Thoracic aorta (tissue), 2 donors: ENCODE measurements around the gene PHACTR1. TPM values are rescaled to one million over a fixed set of nuclear protein-coding genes. Genes with fewer than 3 reads are reported as not detected.
"Not testable (repeated sequence)": the region's sequence is repeated elsewhere in the genome, so short reads cannot be mapped to it uniquely, and the experiment has no call there.

Experiments used
- ATAC-seq: fragments of 150-250 bp; one replicate; pipeline ENCODE4 v1.8.0; 2017; ENCODE audit warnings: low read depth; ENCODE audit not compliant: insufficient number of reproducible peaks, low FRiP score
- DNase-seq: peaks from one replicate; pipeline ENCODE4 v3.0.0-alpha.2; 2020; ENCODE audit warnings: low spot score
- H3K27ac ChIP-seq, 2 donors: fragments of 200-600 bp; sonication (generic); 1 replicate in 1 of 2; 2 replicates in 1 of 2; pipeline ENCODE4 v1.5.1; 2016; ENCODE audit warnings: mild to moderate bottlenecking in 2 of 2, moderate library complexity in 2 of 2
- H3K27me3 ChIP-seq: fragments of 200-600 bp; sonication (generic); replicated peaks from 2 replicates; pipeline ENCODE4 v1.6.0; 2016; ENCODE audit warnings: mild to moderate bottlenecking; ENCODE audit not compliant: insufficient read depth
- H3K36me3 ChIP-seq: fragments of 200-600 bp; sonication (generic); one replicate; pipeline ENCODE4 v1.5.1; 2016
- H3K4me1 ChIP-seq, 2 donors: fragments of 200-600 bp; sonication (generic); 1 replicate in 1 of 2; 2 replicates in 1 of 2; pipeline versions ENCODE4 v1.5.1 to v1.6.0; 2016; ENCODE audit warnings: low read depth in 2 of 2, mild to moderate bottlenecking in 1 of 2; ENCODE audit not compliant: control insufficient read depth in 1 of 2
- H3K4me3 ChIP-seq: fragments of 200-600 bp; sonication (generic); 2 replicates; pipeline ENCODE4 v1.5.1; 2016; ENCODE audit warnings: mild to moderate bottlenecking
- H3K9me3 ChIP-seq: fragments of 200-600 bp; sonication (generic); 2 replicates; pipeline ENCODE4 v1.5.1; 2016
- CTCF ChIP-seq: fragments of 200-600 bp; sonication (generic); IDR thresholded peaks from one replicate; pipeline ENCODE4 v1.5.1; 2019; ENCODE audit warnings: antibody characterized with exemption
- total RNA-seq, 2 donors: library from RNA; depleted of rRNA; stranded (reverse); fragments of >200 nt; gene quantifications; one replicate each; pipeline versions ENCODE4 v1.1.0 to v1.2.3, GENCODE V29; 2016

PHACTR1 gene
- total RNA-seq, 2 donors from 2014 or later = 42.9 to 69.1 TPM

DNA sequence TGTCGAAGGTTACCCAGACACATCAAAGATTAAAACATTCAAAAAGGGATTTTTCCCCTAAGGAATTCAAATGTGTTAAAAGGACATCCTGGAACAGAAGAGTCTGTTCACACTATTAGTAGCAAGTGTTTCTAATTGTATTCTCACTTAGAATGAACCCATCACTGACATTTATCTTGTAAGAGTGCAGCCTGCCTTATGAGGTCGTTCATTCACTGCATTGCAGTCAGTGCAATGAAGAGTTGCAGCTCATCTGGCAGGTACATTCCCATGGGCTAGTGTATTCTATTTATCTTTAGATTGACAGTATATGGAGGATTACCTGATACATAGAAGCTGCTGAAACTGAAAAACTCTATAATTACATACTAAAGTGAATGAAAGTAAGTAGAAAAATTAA is 36.5 kb downstream of the PHACTR1 start:
- Histone ChIP-seq H3K4me3 (no peak overlapping the region), H3K4me1 (no peaks in the 10 kb centered on the region), H3K9me3 (no peaks in the 10 kb centered on the region), H3K27ac (no peak overlapping the region), H3K36me3 (no peaks in the 10 kb centered on the region), H3K27me3 (no peaks in the 10 kb centered on the region)
- no peak for TF ChIP-seq CTCF
- ATAC-seq (no peak), DNase-seq (no peak)

DNA sequence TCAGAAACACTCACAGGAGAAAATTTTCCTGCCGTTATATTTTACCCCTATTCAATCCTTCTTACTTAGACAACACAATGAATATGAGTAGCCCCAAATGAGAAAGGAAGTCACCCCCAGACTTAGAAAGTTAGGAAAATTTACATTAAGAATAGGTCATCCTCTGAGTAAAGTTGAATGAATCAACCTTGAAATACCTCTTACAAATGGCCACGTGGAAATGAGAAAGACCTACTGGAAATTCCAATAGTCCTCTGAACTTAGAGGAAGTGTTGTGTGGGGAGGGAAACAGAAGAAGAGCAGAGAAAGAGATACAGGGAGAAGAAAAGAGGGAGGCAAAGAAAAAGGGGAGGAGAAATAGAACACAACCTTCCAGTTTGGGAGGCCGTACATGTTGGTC is 43.7 kb downstream of the PHACTR1 start:
- Histone ChIP-seq H3K27me3 (no peaks in the 10 kb centered on the region), H3K9me3 (no peaks in the 10 kb centered on the region), H3K4me3 (no peak overlapping the region), H3K27ac (no peak overlapping the region), H3K36me3 (no peaks in the 10 kb centered on the region), H3K4me1 (no peaks in the 10 kb centered on the region)
- no peak for TF ChIP-seq CTCF
- DNase-seq (no peak), ATAC-seq (no peak)

- H3K9me3 ChIP-seq = no peaks in the 10 kb centered on the region
- ATAC-seq = no peak
- H3K4me3 ChIP-seq = no peak overlapping the region
- DNase-seq = no peak
- no peak overlapping the region for H3K27ac ChIP-seq
- no peaks in the 10 kb centered on the region for H3K4me1 ChIP-seq
- H3K36me3 ChIP-seq = no peaks in the 10 kb centered on the region
- TF ChIP-seq CTCF = no peak
- H3K27me3 ChIP-seq = no peaks in the 10 kb centered on the region
Measured at GRCh38 chr6:12760911-12761310, 44.3 kb downstream of the PHACTR1 start.

- Histone ChIP-seq H3K9me3 (no peaks in the 10 kb centered on the region), H3K4me3 (no peak overlapping the region), H3K27me3 (no peaks in the 10 kb centered on the region), H3K4me1 (no peaks in the 10 kb centered on the region), H3K36me3 (no peaks in the 10 kb centered on the region), H3K27ac (no peak overlapping the region)
- DNase-seq = no peak
- ATAC-seq = no peak
- TF ChIP-seq CTCF = no peak
Measured at GRCh38 chr6:12761376-12762115, 45.0 kb downstream of the PHACTR1 start.

GRCh38 chr6:12762731-12763434 is 46.3 kb downstream of the PHACTR1 start:
- ATAC-seq, H3K4me3 ChIP-seq, H3K4me1 ChIP-seq, H3K36me3 ChIP-seq, H3K27ac ChIP-seq, H3K27me3 ChIP-seq, H3K9me3 ChIP-seq, DNase-seq: not testable (repeated sequence)
